IPS DF 6.9 (cell line): ENCODE results near the gene GTF3C1.
A peak's percentile ranks its signal among the peaks of the same experiment; 100 is the strongest.

ENCODE experiments used
- DNase-seq: peaks from one replicate; pipeline ENCODE4 v3.0.0-alpha.2; 2013; ENCODE audit warnings: low read depth, low spot score
- H3K27ac ChIP-seq: one replicate; pipeline ENCODE4 v1.5.1; 2013; ENCODE audit warnings: low read length, control low read depth
- H3K27me3 ChIP-seq: 2 replicates; pipeline ENCODE4 v1.6.1; 2013; ENCODE audit warnings: mild to moderate bottlenecking, low read length; ENCODE audit not compliant: control insufficient read depth, insufficient read depth
- H3K36me3 ChIP-seq: 2 replicates; pipeline ENCODE4 v1.6.1; 2013; ENCODE audit warnings: low read length; ENCODE audit not compliant: control insufficient read depth, insufficient read depth
- H3K4me1 ChIP-seq: 2 replicates; pipeline ENCODE4 v1.6.1; 2013; ENCODE audit warnings: low read length; ENCODE audit not compliant: control insufficient read depth, insufficient read depth
- H3K4me3 ChIP-seq: 2 replicates; pipeline ENCODE4 v1.5.1; 2013; ENCODE audit warnings: mild to moderate bottlenecking, low read length
- H3K9me3 ChIP-seq: 2 replicates; pipeline ENCODE4 v1.6.1; 2013; ENCODE audit warnings: low read length, inconsistent platforms; ENCODE audit not compliant: control insufficient read depth, insufficient read depth
- WGBS: extraction: QIAGEN DNeasy Blood & Tissue Kit; methylation state at CpG from one replicate; pipeline ENCODE4 v1.1.7; 2013; ENCODE audit warnings: mixed read lengths, missing lambda C conversion rate; ENCODE audit not compliant: insufficient read length, insufficient coverage; 5-methylcytosine and 5-hydroxymethylcytosine counted together

Gene GTF3C1

GRCh38 chr16:27549746-27550581 is at the start of gene GTF3C1, which contains the start of gene KATNIP:
GTF3C1 (minus strand) TSS chr16:27549913; CDS start chr16:27549890, 23 bp downstream.
KATNIP (plus strand) TSS chr16:27550144; CDS start chr16:27550171, 27 bp downstream.
- Histone ChIP-seq H3K27ac (no peak within 1 kb of the TSS), H3K36me3 (peaks cover 6% of the 10 kb centered on the region; the same call in 1 of the 2 replicates), H3K4me1 (no peaks in the 10 kb centered on the region), H3K27me3 (no peaks in the 10 kb centered on the region), H3K9me3 (no peaks in the 10 kb centered on the region), H3K4me3 (peak within 1 kb of the TSS; percentile 99)
- no CpG with 5 or more reads among the region's 59 CpGs for WGBS
- peak; percentile 94 for DNase-seq

- no CpG with 5 or more reads among the region's 10 CpGs for WGBS
- H3K4me3 ChIP-seq: no peak overlapping the region
- H3K36me3 ChIP-seq: no peaks in the 10 kb centered on the region; the same call in 1 of the 2 replicates
- H3K4me1 ChIP-seq: peaks cover 4% of the 10 kb centered on the region
- no peaks in the 10 kb centered on the region for H3K9me3 ChIP-seq
- H3K27ac ChIP-seq: no peak overlapping the region
- no peaks in the 10 kb centered on the region for H3K27me3 ChIP-seq
- no peak for DNase-seq
Observed at GRCh38 chr16:27598931-27599565, 49.3 kb upstream of the GTF3C1 start.

GRCh38 chr16:27598220-27598619 is 48.5 kb upstream of the GTF3C1 start:
- no peak for DNase-seq
- no peaks in the 10 kb centered on the region for H3K27me3 ChIP-seq
- no peaks in the 10 kb centered on the region for H3K9me3 ChIP-seq
- peaks cover 4% of the 10 kb centered on the region for H3K4me1 ChIP-seq
- H3K27ac ChIP-seq: no peak overlapping the region
- H3K36me3 ChIP-seq: no peaks in the 10 kb centered on the region; the same call in 1 of the 2 replicates
- WGBS: no CpG with 5 or more reads among the region's 6 CpGs
- H3K4me3 ChIP-seq: no peak overlapping the region

GRCh38 chr16:27597361-27597760 is 47.6 kb upstream of the GTF3C1 start:
- no peaks in the 10 kb centered on the region; the same call in 1 of the 2 replicates for H3K36me3 ChIP-seq
- no peaks in the 10 kb centered on the region for H3K9me3 ChIP-seq
- peaks cover 4% of the 10 kb centered on the region for H3K4me1 ChIP-seq
- no peak overlapping the region for H3K4me3 ChIP-seq
- WGBS: no CpG with 5 or more reads among the region's 3 CpGs
- no peaks in the 10 kb centered on the region for H3K27me3 ChIP-seq
- H3K27ac ChIP-seq: no peak overlapping the region
- no peak for DNase-seq

- WGBS: no CpG with 5 or more reads among the region's 4 CpGs
- Histone ChIP-seq H3K36me3 (no peaks in the 10 kb centered on the region), H3K4me3 (no peak overlapping the region), H3K27ac (no peak overlapping the region), H3K9me3 (no peaks in the 10 kb centered on the region), H3K4me1 (peaks cover 4% of the 10 kb centered on the region), H3K27me3 (no peaks in the 10 kb centered on the region)
- no peak for DNase-seq
Observed at GRCh38 chr16:27596411-27596810, 46.7 kb upstream of the GTF3C1 start.

- H3K27ac ChIP-seq: no peak overlapping the region
- no peak for DNase-seq
- no CpG with 5 or more reads among the region's 6 CpGs for WGBS
Observed at GRCh38 chr16:27595993-27596392, 46.3 kb upstream of the GTF3C1 start.

GRCh38 chr16:27595475-27595874 is 45.8 kb upstream of the GTF3C1 start:
- Histone ChIP-seq H3K27me3 (no peaks in the 10 kb centered on the region), H3K4me3 (no peak overlapping the region)
- WGBS: no CpG with 5 or more reads among the region's 4 CpGs

More at GRCh38 chr16:27595993-27596392, 46.3 kb upstream of the GTF3C1 start:
- Histone ChIP-seq H3K9me3 (no peaks in the 10 kb centered on the region), H3K4me3 (no peak overlapping the region), H3K27me3 (no peaks in the 10 kb centered on the region), H3K4me1 (peaks cover 3% of the 10 kb centered on the region), H3K36me3 (no peaks in the 10 kb centered on the region)

GRCh38 chr16:27591837-27592236 is 42.1 kb upstream of the GTF3C1 start:
- no peaks in the 10 kb centered on the region for H3K4me1 ChIP-seq
- no peaks in the 10 kb centered on the region for H3K27me3 ChIP-seq
- DNase-seq: no peak
- no peak overlapping the region for H3K27ac ChIP-seq
- no peaks in the 10 kb centered on the region for H3K36me3 ChIP-seq
- no peak overlapping the region for H3K4me3 ChIP-seq
- no CpG with 5 or more reads among the region's 4 CpGs for WGBS
- no peaks in the 10 kb centered on the region for H3K9me3 ChIP-seq

More at GRCh38 chr16:27595475-27595874, 45.8 kb upstream of the GTF3C1 start:
- Histone ChIP-seq H3K4me1 (peaks cover 3% of the 10 kb centered on the region), H3K36me3 (no peaks in the 10 kb centered on the region), H3K9me3 (no peaks in the 10 kb centered on the region), H3K27ac (no peak overlapping the region)
- no peak for DNase-seq

- no peak overlapping the region for H3K4me3 ChIP-seq
- DNase-seq: no peak
- H3K27me3 ChIP-seq: no peaks in the 10 kb centered on the region
- no peak overlapping the region for H3K27ac ChIP-seq
- H3K36me3 ChIP-seq: no peaks in the 10 kb centered on the region
- no CpG with 5 or more reads among the region's 3 CpGs for WGBS
- H3K4me1 ChIP-seq: no peaks in the 10 kb centered on the region
- H3K9me3 ChIP-seq: no peaks in the 10 kb centered on the region
Observed at GRCh38 chr16:27588057-27588456, 38.3 kb upstream of the GTF3C1 start.

- Histone ChIP-seq H3K27me3 (no peaks in the 10 kb centered on the region), H3K9me3 (no peaks in the 10 kb centered on the region), H3K27ac (no peak overlapping the region), H3K4me3 (no peak overlapping the region), H3K4me1 (no peaks in the 10 kb centered on the region), H3K36me3 (no peaks in the 10 kb centered on the region)
- WGBS: no CpG with 5 or more reads among the region's 8 CpGs
- no peak for DNase-seq
Observed at GRCh38 chr16:27586711-27587110, 37.0 kb upstream of the GTF3C1 start.
